Activated gamma-delta T cell treated with Interleukin-2 at 50 U/mL for 16 hours (primary cell): ENCODE measurements around the gene CD74.
A peak's percentile ranks its signal among the peaks of the same experiment; 100 is the strongest.

Source experiments
- DNase-seq: peaks from one replicate; pipeline ENCODE4 v3.0.0-alpha.2; 2020

The CD74 gene

DNA sequence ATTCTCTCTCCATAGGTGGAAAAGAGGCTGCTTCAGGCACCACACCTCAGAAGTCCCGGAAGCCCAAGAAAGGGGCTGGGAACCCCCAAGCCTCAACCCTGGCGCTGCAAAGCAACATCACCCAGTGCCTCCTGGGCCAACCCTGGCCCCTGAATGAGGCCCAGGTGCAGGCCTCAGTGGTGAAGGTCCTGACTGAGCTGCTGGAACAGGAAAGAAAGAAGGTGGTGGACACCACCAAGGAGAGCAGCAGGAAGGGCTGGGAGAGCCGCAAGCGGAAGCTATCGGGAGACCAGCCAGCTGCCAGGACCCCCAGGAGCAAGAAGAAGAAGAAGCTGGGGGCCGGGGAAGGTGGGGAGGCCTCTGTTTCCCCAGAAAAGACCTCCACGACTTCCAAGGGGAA, 16.4 kb downstream of the CD74 start:
- no peak for DNase-seq

GRCh38 chr5:150395688-150395975, 17.1 kb downstream of the CD74 start:
- no peak for DNase-seq

GRCh38 chr5:150394912-150395687, 17.6 kb downstream of the CD74 start:
- DNase-seq: no peak

DNA sequence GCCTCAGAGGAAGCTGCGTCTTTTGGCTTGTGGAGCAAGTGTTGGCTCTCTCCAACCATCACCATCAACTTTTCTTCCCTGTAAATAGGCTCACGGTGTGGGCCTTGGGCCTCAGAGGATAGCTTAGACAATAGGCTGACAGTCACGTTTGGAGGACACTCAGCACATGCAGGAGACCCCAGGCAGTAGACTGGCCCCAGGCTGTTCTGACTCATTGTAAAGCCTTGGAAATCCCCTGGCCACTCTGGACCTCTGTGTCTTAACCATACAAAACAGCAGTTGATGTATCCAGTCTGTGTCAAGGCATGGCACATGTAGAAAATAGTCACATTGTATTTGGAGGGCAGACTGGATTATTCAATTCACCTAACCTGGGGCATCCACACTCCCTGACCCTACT, 18.6 kb downstream of the CD74 start:
- DNase-seq: no peak

GRCh38 chr5:150393096-150393645, 19.5 kb downstream of the CD74 start:
- DNase-seq: no peak

- no peak for DNase-seq
These were observed 20.0 kb downstream of the CD74 start for GRCh38 chr5:150392680-150393079.

DNA sequence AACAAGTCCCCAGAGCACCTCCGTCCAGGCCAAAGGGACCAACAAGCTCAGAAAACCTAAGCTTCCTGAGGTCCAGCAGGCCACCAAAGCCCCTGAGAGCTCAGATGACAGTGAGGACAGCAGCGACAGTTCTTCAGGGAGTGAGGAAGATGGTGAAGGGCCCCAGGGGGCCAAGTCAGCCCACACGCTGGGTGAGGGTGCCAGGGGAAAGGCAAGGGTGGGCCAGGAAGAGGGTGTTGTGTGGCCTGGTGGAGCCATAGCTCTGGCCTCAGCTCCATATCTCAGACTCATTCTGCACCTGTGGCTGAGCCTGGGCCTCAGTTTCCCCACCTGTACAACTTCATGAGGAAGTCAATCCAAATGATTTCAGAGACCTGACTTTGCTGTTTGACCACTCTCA, 20.7 kb downstream of the CD74 start:
- no peak for DNase-seq

DNA sequence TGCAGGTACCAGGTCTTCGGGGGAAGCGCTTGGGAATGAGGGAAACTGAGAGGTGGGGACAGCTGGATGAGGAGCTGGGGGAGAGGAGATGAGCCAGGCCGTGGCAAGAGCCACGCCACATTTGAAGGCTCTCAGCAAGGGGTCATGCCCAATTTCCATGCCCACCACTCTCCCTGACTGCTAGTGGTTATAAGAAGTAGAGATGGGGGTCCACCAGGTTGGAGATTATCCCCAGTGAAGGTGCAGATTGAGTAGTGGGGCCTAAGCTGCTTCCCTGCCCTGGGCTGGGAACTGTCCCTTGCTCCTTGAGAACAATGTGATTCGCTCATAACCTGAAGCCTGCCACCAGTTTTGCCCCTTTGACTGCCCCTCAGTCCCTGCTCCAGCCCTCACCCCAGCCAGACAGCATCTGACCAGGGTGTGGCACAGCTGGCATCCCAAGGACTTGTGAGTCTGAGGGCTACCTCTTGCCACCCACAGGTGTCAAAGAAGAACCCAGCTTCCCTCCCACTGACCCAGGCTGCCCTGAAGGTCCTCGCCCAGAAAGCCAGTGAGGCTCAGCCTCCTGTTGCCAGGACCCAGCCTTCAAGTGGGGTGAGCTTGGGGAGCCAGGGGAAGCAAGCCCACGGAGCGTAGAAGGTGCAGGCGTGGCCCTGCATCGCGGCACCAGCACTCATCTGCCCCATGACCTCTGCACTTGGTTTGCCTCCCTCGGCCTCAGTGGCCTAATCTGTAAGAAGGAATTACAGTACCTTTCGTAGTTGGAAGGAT, 21.5 kb downstream of the CD74 start:
- DNase-seq: no peak

DNA sequence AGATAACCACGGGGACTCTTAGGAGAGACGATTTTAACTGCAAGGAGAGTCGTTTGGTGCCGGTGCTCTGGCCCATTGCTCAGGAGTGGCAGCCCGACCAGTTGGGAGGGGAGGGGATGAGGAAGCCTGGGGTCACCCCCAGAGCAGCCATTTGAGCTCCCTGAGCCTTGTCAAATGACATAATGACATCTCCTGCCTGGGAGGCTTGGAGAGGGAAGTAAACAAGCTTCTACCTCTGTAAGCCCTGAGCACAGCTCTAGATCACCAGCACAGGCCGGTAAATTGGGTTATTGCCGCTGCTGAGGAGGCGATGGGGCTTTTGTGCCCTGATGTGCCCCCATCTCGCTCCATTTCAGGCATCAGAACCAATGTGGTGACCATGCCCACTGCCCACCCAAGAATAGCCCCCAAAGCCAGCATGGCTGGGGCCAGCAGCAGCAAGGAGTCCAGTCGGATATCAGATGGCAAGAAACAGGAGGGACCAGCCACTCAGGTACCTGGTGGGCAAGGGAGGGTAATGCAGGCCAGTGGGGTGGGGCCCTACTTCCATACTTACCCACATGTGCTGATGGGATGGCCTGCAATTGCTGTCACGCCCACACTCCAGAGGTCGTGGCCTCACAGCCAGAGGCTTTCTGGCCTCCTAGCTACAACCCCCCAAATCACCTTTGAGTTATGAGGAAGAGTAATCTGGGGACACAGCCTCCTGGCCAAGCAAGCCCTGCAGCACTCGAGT, 23.0 kb downstream of the CD74 start:
- DNase-seq: no peak

- DNase-seq: no peak
These were observed 26.5 kb downstream of the CD74 start for GRCh38 chr5:150386024-150386855.

- no peak for DNase-seq
These were observed 28.0 kb downstream of the CD74 start for GRCh38 chr5:150384701-150385100.

DNA sequence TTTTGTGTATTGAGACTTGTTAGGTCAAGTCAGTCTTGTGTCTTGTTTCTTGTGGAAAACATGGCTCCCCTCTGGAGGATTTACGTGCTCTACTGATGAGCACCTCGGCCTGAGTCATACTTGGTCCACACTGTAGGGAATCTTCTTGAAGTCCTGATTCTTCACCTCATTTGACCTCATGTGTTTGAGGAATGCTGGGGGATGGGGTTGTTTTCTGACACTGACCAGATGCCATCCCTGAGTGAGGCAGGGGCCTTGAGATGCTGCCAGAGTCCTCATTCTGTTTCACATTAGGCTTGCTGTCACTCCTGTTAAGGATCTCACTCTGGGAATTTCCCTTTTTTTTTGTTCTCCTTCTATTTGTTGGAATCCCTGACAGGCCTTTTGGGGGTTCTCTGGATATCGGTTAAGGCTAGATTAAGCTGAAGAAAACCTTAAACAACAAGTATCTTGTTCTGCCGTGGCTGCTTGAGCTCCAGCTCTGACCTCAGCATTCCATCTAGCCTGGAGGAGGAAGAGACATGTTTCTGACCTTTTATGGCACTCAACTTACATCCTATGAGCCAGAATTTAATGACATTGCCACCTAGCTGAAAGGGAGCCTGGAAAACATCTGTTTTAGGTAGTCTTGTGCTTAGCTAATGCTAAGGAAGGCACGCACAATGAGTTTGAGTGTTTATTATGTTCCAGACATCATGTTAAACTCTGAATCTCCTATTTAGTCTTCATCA, 34.6 kb downstream of the CD74 start:
- no peak for DNase-seq

DNA sequence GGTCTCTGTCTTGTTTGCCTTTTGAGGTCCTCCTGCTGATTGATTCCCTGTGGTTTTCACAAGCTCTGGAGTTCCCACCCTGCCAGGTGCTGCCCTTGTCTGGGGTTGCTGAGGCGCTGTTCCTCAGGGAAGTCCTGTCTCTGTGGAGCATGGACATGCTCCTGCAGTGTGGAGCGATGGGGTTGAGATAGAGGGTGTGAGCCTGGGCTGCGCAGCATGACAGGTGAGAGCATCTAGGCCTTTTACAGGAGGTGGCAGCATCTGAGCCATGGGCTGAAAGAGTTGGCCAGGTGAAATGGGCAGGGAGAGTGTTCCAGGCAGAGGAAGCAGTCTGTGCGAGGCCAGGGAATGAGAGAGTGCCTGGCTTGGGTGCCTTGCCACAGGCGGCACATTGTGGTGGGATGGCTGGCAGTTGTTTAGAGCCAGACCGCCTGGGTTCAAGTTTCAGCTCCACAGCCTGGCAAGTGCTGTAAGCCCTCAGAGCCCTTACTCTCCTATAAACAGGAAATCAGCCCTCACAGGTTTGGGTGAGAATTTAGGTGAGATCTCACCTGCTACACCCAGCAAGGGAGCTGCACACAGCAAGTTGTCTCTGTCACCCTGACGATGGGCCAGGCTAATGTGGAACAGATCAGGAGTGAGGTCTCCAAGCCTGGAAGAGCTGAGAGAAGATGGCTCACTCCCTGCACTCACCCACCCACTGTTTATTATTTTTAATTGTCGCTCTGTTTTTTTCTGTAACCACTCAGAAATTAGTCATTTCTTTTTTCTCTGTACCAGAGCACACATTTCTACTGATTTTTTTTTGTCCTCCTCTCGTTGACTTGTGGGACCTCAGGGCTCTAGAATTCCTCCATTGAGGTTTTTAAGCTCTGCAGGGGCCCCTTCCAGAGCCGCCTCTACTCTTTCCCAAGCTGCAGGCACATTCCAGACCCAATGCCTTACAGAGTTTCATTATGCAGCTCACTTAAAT, 35.6 kb downstream of the CD74 start:
- DNase-seq: peak; percentile 10

GRCh38 chr5:150374651-150375050, 38.1 kb downstream of the CD74 start:
- no peak for DNase-seq

- DNase-seq: no peak
These were observed 40.1 kb downstream of the CD74 start for GRCh38 chr5:150372639-150373038.

- DNase-seq: no peak
These were observed 44.2 kb downstream of the CD74 start for GRCh38 chr5:150368526-150368925.

DNA sequence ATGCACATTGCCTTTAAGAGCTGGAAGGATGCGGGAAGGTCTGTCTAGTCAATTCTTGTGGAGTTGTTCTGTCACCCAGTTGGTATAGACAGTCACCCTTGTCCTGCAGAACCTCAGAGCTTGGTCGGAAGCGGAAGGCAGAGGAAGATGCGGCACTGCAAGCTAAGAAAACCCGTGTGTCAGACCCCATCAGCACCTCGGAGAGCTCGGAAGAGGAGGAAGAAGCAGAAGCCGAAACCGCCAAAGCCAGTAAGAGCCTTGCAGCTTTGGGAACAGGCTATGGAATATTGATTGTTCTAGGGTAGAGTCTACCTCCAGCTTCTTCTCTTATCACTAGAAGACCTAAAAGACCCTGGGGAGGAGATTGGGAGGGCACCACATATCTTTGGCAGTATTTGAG, 48.7 kb downstream of the CD74 start:
- DNase-seq: no peak

DNA sequence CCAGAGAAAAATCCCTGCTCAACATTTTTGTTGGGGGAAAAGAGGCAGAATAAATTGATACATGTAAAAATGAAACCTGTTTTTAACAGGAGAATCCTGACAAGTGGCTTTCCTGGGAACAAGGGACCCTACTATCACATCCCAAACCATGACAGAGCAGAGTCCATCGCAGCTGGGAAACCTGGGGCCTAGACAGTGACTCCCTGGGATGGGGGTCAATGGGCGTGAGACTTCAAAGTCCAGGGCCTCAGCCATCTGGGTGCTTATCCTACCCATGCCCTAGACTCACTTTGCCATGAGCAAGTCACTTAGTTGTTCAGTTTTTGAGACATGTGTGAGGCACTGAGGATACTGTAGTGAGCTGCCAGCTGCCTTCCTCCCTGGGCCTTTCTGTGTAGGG, 49.5 kb downstream of the CD74 start:
- no peak for DNase-seq

DNA sequence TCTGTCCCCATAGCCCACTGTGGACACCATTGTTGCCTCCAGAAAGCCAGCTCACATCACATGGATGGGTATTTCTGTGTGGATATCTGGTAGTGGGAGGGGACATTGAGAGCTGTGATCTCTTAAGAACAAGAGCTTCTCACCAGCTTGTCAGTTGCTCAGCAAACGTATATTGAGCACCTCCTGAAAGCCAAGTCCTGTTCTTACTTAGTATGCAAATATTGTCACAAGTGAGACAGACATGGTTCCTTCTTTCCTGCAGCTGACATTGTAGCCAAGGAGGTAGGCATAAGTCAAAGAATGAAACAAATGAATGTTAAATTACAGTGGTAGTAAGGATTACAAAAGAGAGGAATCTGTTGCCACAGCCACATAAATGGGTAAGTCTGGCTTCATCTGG, 51.4 kb downstream of the CD74 start:
- DNase-seq: no peak

DNA sequence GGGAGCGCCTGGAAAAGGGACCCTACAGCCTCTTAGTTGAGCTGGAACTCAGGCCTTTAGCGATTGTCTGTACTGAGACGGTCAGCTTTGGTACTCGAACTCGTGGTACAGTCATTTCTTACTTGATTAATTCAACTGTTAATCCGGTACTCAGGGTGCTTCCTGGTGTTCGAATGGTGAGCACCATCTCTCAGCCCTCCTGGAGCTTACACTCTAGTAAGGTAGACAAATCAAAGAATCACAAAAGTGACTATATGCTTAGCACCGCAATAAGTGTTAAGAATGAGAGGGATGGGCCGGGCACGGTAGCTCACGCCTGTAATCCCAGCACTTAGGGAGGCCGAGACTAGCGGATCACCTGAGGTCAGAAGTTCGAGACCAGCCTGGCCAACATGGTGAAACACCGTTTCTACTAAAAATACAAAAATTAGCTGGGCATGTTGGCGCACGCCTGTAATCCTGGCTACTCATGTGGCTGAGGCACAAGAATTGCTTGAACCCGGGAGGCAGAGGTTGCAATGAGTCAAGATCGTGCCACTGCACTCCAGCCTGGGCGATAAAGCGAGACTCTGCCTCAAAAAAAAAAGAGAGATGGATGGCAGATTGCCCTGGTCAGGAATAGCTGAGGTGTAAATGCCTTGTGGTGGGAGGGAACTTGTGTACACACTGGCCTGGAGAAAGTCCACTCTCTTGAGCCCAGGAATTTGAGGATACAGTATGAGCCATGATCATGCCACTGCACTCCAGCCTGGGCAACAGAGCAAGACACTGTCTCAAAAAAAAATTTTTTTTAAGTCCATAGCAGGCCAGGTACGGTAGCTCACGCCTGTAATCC, 54.2 kb downstream of the CD74 start:
- no peak for DNase-seq
